HG03159 (cell line): ENCODE results near the gene QSOX1.
"Not testable (repeated sequence)": the region's sequence is repeated elsewhere in the genome, so short reads cannot be mapped to it uniquely, and the experiment has no call there.

ENCODE experiments used
- ATAC-seq: cut with Tn5 transposase; IDR thresholded peaks from one replicate; pipeline ENCODE4 v1.9.1; 2021; ENCODE audit warnings: mild to moderate bottlenecking, moderate library complexity; ENCODE audit not compliant: unreplicated experiment

Gene QSOX1

DNA sequence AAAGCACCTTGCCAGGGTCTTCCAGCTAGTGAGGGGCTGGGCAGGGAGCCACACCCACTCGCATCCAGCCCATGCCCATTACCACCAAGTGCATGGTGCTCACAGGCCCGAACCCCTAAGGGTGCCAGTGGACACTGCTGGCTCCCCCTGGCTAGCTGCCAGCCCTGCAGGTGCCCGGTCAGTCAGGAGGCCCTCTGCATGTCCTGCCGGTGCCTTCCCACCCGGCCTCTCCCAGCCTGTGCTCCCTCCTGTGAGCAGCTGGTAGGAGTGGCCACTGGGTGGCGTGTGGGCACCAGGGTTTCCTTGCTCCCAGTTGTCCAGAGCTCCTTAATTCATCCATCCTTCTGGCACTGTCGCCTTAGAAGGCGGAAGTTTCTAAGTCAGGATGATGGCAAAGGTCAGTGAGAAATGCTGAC lies 33.4 kb downstream of the QSOX1 start:
- ATAC-seq: no peak

DNA sequence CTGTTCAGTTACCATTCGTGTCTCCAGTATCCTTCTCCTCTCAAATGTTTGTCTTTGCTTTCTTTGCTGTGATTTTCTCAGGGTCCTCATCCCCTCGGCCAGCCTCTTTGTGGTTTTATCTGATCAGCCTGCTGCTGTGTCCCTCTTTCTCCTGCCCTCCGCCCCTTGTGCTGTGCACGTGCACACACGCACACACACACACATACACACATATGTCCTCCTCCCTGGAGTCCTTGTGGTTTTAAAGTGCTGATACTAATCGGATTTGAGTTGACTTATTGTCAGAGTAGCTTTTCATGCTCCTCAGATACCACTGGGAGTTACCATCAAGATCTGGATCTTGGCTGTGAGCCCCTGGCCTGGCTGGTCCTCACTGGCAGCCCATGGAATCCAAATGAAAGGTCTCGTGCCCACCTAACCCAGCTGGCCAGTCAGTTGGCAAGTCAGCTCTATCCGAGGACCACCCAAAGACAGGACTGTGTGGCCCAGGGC lies 34.1 kb downstream of the QSOX1 start:
- no peak for ATAC-seq

DNA sequence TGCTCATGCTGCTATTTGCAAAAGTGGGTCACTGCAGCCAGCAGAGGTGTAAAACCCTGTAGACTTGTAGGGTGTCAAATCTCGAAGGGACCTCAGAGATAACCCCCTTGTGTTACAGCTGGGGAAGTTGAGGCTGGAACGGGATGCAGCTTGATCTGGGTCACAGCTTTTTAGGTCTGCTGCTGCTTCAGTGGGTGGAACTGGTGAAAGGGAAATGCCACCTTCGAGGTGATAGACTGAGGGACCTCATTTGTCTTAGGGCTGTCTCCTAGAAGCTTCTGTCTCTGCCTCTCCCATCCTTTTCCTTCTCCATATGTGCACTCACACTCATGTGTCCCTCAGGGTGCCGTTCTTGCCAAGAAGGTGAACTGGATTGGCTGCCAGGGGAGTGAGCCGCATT lies 35.4 kb downstream of the QSOX1 start:
- ATAC-seq: no peak

DNA sequence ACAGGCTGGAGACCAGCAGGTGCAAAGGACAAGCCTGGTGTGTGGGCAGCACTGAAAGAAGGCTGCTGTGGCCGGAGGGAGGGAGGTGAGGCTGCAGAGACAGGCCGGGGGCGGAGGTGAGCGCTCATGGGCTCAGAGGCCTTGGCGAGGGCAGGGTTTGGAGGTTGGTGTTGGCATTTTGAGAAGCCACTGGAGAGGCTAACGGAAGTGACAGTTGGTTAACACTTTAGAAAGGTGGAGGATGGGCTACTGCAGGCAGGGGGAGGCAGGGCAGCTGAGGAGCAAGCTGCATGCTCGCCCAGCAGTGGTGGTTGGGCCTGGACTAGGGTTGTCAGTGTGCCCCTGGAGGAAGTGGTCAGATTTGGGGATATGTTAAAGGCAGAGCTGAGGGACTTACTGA lies 37.5 kb downstream of the QSOX1 start:
- ATAC-seq: no peak

DNA sequence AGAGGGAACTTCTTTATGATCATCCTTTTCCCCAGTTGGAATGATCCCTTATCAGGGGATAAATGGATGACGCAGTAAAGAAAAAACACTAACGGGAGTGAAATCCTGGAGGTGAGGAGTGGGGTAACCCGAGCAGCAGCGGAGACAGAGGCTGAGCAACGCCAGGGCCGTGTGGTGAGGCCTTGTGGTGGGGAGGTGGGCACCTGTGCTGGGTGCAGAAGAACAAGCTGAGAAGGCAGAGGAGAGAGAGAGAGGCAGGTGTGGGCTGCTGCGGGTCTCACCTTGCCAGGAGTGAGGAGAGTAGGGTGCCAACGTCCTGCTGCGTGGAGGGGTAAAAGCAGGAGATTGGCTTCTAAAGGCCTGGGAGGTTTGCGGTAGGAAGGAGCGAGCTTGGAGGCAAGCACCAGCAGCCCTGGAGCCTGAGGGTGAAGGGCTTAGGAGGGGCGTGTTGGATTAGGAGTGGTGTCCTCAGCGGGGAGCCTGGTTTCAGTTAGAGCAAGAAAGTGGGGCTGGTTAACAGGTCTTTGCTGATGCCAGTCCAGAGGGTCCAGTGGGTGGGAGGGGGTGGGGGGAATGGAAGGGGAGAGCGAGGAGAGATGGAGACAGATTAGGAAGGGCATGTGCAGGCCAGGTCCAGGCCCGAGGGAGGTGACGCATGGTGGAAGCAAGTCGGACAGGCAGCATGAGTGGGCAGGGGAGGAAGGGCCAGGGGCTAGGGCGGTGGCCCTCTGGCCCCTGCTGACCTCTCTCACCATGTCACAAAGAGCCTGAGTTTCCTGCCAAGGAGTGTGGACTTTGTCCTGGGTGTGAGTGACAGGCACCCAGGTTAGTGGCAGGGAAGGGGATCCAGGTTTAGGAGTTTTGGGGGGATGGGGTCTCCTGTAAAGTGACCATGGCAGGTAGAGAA lies 38.7 kb downstream of the QSOX1 start:
- ATAC-seq: no peak

DNA sequence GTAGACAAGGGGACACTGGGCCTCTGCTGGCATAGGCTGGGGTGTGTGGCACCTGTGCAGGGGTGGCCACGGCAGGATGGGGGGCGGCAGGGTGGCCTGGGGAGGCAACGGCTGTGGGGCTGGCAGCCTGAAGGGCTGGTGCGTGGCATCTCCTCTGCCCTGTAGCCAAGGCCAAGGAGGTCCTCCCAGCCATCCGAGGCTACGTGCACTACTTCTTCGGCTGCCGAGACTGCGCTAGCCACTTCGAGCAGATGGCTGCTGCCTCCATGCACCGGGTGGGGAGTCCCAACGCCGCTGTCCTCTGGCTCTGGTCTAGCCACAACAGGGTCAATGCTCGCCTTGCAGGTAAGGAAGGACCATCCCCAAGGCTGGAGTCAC lies 39.4 kb downstream of the QSOX1 start:
- ATAC-seq: no peak

DNA sequence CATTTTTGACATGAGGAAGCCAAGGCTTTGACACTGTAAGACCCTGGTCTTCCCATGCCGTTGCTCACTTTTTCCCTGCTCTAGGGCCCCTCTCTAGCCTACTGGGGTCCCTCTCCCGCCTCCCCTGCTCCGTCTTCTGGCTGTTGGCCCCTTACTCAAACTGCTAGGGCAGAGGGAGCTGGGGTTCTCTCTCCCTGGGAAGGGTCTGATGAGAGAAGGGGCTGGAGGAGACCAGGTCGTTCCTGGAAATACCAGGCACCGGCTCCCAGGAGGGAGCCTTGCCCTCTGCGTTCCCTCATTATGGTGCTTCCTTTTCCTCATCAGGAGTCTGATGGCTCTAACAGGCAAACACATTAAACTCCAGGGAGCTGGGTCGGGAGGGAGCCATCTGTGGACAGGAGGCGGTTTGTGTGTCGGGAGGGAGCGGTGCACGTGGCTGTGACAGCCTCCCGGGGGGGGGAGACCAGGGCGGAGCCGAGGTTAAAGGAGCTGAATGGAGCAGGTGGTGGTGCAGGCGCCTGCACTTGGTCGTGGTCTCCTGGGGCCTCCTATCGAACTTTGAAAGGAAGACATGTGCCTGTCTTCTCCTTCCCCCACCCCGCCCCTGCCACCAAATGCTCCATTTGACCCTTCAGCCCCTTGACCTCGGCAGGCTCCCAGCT lies 40.0 kb downstream of the QSOX1 start:
- ATAC-seq: no peak

DNA sequence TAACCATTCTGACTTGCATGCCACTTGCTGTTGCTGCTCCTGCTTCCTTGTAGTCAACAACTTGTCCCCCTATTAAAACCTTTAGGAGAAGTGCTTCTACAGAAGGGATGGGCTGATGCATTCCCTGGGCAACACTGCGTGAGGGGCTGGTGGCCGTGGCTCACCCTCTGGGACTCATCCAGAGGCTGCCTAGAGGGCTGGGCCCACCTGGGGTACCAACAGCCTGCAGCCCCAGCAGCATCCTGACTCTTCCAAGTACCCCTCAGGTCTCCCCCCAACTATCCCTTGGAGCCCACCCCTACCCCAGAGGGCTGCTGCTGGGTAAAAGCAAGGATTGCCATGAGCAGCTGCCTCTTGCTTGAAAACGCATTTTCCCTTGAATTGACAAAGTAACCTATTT lies 40.7 kb downstream of the QSOX1 start:
- no peak for ATAC-seq

DNA sequence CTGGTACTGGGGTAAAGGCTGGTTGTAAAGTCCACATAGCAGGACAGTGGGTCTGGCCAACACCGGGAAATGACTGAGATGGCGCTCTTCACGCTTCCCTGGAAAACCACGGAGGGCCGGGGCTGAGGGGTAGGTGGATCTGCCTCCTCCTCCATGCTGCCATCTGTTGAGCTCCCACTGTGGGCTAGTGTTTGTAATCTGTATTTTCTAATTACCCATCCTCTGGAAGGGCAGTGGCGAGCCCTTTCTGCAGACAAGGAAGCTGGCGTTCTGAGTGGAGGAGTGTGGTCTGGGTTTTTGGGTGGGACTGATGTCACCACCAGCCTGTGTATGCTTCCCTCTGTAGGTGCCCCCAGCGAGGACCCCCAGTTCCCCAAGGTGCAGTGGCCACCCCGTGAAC lies 41.2 kb downstream of the QSOX1 start:
- ATAC-seq: no peak

DNA sequence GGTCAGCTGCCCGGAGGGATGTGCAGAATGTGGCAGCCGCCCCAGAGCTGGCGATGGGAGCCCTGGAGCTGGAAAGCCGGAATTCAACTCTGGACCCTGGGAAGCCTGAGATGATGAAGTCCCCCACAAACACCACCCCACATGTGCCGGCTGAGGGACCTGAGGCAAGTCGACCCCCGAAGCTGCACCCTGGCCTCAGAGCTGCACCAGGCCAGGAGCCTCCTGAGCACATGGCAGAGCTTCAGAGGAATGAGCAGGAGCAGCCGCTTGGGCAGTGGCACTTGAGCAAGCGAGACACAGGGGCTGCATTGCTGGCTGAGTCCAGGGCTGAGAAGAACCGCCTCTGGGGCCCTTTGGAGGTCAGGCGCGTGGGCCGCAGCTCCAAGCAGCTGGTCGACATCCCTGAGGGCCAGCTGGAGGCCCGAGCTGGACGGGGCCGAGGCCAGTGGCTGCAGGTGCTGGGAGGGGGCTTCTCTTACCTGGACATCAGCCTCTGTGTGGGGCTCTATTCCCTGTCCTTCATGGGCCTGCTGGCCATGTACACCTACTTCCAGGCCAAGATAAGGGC lies 41.9 kb downstream of the QSOX1 start:
- ATAC-seq: no peak

DNA sequence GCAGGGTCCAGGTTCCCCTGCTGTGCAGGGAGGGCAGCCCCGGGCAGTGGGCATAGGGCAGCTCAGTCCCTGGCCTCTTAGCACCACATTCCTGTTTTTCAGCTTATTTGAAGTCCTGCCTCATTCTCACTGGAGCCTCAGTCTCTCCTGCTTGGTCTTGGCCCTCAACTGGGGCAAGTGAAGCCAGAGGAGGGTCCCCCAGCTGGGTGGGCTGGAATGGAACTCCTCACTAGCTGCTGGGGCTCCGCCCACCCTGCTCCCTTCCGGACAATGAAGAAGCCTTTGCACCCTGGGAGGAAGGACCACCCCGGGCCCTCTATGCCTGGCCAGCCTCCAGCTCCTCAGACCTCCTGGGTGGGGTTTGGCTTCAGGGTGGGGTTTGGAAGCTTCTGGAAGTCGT lies 42.6 kb downstream of the QSOX1 start:
- no peak for ATAC-seq

DNA sequence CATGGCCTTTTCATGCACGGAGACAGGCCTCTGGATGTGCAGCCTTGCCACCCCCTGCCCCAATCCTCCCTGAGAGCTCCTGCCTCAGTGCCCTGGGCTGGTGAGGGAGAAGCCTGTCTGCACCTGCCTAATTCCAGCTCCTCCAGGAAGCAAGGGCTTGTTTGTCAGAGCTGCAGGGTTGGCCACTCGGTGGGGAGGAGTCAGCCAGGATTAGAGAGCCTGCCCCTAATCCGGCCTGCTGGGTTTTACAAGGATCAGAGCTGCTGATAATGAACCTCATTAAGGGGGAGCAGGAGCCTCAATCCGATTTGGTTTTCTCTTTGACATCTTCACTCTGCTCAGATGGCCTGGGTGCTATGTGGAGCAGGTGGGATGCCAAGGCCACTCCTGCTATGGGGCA lies 43.5 kb downstream of the QSOX1 start:
- ATAC-seq: no peak

DNA sequence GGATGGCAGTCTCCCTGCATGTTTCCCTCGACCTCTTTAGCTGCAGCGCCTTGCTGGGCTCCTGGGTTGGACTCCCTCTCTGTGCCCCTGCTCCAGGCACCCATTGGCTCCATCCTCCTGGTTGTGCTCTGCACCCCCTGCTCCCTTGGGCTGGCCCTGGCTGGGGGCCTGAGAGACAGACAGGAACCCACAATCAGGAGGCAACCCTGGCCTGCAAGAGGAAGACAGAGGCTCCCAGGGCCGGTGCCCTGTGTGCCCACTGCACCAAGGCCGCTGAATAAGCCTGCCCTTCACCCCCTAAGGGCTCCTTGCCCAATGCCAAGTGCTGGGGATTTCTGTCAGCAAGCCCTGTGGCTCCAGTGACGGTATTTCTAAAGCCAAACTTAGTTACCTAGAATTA lies 43.9 kb downstream of the QSOX1 start:
- no peak for ATAC-seq

DNA sequence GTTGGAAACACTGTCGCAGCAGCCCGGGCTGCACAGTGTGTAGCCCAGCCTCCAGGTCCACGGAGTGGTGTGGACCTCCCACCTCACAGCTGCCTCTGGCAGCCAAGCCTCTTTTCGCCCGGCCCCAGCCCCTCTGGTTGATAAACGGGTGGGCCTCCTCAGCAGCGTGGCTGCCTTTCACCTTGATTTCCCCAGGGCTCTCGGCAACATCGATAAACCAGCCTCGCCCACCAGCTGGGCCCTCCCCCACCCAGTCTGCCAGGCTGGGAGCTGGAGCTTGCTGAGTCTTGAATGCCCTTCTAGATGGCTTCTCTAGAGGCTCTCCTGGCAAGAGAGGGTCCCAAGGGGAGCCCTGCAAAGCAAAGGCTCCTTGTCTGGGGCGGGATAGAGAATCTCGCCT lies 44.3 kb downstream of the QSOX1 start:
- ATAC-seq: no peak

DNA sequence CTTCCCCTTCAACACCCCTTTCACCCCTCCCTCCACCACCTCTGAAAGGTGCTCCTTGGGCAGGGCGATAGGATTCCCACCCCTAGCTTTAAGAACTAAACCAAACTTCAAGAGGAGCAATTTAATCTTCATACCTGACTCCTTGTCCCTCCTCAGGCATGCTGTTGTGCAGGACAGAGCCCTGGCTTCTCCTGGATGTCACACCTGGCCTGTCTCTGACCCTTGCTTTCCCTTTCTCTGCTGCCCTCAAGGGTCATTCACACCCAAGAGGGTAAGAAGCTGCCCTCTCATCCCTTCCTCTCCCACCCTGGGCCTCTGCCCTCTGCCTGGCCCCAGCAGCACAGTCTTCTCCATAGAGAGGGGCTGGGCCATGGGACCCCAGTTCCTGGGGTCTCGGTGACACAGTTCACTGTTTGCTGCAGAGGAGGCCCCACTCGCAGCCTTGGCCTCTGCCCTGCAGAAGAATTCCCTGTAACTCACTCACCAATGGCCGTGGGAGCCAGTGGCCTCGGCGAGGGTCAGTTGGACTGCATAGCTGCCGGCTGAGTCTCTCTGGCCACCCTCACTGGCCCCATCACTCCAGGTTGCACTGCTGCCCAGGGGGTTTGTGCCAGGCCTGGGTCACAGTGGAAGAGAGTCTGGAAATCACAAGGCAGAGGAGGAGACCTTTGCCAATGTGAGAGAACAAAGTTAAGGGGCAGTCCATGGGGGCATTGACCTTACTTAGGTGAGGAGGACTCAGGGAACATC lies 47.0 kb downstream of the QSOX1 start:
- ATAC-seq: no peak

DNA sequence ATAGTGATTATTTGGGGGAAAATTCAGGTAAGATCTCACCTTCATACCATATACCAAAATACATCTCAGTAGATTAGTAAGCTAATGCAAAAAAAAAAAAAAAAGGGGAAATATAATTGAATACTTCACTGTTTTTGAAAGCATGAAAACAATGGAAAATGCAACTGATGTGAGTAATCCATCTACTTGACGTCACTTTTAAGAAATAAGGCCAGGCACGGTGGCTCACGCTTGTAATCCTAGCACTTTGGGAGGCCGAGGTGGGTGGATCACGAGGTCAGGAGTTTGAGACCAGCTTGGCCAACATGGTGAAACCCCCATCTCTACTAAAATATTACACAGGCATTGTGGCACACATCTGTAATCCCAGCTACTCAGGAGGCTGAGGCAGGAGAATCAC lies 47.9 kb downstream of the QSOX1 start:
- not testable (repeated sequence) for ATAC-seq

DNA sequence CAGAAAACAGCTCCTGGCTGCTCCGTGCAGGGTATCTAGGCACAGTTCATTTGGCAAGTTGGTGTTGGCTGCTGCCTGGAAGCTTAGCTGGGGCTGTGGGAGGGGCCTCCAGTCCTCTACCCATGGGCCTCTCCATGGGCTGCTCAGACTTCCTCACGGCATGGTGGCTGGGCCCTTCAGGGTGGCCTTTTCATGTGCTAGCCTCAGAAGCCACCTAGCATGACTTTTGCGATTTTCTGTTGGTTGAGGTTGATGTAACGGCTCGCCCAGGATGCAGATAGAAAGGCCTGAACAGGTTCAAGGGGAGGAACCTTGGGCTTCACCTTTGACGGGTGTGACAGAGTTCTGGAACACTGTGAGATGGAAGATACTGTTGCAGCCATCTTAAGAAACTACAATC lies 49.6 kb downstream of the QSOX1 start:
- ATAC-seq: no peak

DNA sequence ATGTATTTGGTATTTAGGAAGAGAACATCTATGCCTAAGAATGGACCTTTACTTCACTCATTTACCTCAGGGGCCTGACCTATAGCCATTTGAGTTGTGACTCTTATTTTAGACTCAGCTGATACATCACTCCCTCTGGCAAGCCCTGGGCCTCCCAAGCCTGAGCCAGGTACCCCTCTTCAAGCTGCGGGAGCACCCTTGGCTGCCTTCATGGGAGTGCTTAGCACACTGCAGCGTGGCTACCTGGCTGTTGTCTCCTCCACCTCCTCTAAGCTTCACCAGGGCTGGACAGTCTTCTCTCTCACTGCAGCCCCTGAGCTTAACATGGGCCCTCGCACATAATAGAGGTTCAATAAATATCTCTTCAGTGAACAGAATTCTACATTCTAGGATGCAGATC lies 51.9 kb downstream of the QSOX1 start:
- no peak for ATAC-seq

DNA sequence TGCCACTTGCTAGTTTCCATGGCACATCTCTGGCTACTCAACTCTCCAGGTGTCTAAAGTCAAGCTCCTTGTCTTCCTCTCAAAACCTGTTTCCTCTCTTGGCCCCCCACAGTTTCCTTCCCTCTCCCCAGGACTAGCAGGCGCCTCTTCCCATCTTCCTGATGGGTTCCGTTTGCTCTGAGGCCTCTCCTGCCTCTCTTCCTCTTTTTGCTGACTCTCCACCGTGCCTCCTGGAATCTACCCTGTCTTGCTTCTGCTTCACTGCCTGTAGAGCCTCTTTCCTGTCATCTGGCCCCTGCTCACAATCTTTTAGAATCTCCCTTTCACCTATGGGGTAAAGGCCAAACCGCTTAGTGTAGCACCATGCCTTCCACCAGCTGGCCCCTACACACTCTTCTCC lies 53.6 kb downstream of the QSOX1 start:
- ATAC-seq: no peak

DNA sequence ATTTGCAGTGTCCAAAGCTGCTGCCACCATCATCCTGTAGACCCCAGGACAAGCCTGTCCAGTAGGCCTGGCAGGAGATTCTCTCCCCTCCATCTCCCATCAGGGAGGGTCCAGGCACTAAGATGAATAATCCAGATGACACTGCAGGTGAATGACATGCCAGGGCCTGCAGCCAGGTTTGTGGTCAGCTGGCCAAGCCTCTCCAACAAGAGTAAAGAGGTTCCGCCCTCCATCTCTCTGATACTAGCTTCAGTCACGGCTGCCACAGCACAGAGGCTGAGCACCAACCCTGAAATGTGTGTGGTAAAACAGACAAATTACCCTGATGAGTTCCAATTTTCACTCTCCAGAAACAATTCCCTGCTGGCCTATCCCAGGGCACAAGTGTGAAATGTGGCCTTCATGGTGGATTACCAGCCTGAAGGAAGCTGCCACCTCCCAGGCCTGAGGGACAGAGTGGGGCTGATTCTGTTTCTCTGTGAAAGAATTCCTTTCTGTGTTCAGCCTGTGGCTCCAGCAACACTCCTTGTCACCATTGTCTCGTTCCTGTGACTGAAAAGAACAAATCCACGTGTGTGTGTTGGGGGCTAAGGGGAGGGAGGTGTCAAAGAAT lies 55.4 kb downstream of the QSOX1 start:
- no peak for ATAC-seq
